Suppressor macrophage (primary cell): Measurements from ENCODE around the gene ASCL3.
A peak's percentile ranks its signal among the peaks of the same experiment; 100 is the strongest.
"Not testable (repeated sequence)": the region's sequence is repeated elsewhere in the genome, so short reads cannot be mapped to it uniquely, and the experiment has no call there.

ENCODE experiments used
- DNase-seq, 4 experiments: peaks; one replicate each; pipeline ENCODE4 v3.0.0-alpha.2; 2020 to 2022
- total RNA-seq, 17 experiments: gene quantifications; one replicate each; lab custom pipeline; 2026; ENCODE audit warnings: mixed read lengths in 6 of 17, inconsistent platforms in 3 of 17; lab: John Stamatoyannopoulos, UW

The ASCL3 gene, protein sequence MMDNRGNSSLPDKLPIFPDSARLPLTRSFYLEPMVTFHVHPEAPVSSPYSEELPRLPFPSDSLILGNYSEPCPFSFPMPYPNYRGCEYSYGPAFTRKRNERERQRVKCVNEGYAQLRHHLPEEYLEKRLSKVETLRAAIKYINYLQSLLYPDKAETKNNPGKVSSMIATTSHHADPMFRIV
- 0 to 0.33 (median 0) reads per million in 17 experiments for total RNA-seq

DNA sequence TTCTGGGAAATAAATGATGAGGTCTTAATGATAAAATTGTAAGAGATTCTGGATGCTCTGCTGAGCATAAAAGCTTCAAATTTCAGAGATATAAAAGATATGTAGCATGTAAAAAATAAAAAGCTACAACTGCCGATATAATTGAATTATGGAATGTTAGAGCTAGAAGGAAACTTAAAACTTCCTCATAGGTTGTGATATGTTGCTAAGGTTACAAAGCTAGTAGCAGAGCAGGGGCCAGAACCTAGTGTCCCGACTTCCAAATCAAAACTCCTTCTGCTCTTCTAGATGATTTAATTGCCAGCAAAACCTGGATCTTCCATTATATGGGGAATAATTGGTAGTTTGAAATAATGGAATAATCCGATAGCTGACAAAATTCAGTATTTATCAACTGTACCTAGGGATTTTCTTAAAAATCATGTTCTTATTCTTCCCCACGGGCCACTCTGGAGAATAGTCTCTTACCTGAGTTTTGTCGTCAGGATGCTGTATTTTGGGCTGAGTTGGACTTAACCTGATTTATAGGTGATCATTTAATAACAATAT is at the start of gene ASCL3:
TSS of gene ASCL3 (minus strand) at position 499 of the 549 bp plus-strand sequence. CDS start 4,855 bp downstream, outside the sequence.
- DNase-seq: no peak

DNA sequence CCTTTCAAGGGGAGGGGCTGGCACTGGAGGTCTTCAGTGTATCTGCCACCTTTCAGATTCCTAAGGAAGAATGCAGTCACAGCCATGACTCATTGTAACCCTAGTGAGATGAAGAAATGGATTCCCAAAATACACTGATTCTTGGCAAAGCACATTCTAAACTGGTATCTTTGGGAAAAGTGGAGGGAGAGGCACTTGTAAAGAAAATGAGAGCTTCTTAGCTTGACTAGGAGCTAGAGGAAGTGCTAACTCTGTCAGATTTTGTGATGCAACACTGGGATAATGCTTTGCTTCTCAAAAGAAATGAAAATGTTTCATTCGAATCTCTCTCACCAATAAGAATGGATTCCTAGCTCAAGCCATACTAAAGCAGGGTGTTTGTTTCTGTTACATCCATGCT is 46.6 kb upstream of the ASCL3 start:
- DNase-seq: peak; percentile 40 to 62 (median 51)

DNA sequence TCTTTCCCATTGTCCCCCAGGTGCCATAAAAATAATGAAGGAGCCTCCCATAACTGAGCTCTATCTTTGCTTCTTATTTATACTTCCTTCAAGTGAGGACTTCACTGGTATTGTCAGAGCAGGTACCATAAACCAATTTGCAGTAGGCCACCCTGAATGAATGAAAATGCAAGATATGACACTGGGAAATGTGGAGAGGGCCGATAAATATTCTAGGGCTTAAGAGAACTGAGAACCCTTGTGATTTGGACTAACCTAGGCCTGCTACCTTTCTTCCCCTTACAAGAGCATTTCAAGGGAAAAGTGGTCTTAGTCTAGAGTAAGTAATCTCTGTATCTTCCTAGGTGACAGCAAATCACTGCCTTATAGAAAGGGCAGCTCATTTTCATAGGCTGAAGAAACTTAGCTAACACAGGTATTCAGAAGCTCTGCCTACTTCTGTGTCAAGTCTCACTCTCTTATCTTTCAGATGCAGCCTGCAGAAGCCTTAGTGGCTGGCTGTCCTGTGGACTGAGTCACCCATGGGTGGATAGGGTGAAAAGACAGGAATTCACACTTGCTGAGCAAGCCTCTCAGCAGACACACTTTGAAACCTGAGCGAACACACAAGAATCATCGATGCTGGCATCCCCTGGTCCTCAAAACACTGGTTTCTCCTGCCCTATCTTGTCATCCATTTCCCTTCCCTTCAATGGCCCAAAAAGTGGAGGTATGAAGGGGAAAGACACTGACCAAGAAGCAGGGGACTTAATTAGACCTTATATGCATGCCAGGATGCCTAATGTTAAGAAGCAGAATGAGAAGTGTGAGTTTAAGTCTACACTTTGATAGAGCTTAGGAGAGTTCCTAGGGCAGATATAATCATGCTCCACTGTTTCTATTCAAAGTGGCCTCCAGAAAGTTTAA is 45.8 kb upstream of the ASCL3 start:
- no peak for DNase-seq

DNA sequence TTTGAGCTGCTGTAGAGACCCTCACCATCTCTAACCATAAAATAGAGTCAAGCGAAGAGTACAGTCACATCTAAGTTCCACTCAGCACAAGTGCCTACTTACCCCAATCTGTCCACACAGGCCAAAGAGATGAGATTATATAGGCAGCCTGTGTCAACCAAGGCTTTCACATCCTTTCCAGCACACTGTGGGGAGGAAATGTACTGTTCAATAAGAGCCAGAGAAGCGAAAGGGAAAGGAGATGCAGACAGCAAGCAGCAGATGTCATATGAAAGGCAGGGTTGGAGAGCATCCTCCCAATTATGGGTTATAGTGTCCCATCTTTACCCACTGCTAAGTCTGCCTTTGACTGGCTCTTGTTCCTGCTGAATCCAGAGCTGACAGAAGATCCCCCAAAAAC is 44.6 kb upstream of the ASCL3 start:
- no peak for DNase-seq

DNA sequence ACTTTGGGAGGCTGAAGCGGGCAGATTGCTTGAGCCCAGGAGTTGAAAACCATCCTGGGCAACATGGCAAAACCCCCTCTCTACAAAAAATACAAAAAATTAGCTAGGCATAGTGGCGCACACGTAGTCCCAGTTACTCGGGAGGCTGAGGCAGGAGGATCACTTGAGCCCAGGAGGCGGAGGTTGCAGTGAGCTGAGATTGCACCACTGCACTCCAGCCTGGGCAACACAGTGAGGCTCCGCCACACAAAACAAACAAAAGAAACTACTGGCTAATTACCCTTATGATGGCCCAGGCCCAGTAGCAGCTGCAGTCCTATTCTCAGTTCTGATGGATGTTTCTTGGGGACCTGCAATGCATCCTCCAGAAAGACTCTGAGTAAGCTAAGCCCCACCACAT is 44.0 kb upstream of the ASCL3 start:
- DNase-seq: not testable (repeated sequence)

DNA sequence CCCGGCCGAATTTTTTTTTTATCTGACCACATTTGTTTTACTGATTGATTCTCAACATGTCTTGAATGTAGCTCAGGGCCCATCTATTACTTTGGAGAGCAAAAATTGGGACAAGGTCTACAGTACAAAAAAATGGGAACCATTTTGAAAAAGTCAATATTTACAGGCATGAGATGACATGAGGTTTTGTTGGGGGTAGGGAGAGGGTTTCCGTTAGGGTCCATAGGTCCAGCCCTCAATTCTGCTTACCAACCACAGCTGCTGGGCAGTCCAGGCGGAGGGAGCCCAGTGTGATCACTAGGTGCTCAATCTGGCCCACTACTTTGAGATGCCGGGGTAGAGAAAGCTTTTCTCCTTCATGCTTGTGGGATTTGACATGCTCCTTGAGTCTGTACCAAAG is 42.6 kb upstream of the ASCL3 start:
- no peak for DNase-seq

DNA sequence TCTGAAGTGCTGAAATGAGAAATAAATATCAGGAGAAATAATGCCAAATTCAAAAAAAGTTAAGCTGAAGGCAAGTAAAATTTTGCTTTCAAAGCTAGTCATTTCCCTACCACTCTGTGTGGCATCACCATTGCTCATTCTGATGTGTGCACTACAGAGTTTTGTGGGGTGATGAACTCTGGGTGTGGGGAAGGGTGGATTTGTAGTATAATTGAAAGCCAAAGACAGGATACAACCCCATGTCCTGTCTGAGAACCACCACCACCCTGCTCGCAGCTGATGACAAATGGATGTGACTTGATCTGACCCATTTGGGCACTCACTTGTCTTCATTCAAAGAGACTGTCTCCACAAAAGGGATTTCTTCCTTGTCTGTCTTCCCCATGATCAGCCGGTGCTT is 40.7 kb upstream of the ASCL3 start:
- DNase-seq: no peak

DNA sequence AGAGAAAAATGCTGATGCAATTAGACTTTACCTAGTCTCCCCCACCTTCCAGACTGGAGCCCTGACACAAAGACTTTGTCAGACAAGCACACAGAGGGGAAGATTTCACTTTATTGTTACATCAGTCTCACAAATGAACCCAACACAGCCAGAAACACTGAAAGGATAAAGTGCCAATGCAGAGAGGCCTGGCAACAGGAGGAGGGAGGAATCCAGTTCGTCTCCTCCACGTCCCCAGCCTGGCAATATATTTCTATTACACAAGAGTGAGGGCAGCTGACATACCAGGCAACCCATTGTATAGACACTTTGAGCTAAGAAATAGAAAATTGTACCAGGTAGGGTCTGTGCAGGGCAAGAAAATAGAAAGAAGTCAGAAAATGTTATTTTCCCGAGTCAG is 37.7 kb upstream of the ASCL3 start:
- no peak for DNase-seq

DNA sequence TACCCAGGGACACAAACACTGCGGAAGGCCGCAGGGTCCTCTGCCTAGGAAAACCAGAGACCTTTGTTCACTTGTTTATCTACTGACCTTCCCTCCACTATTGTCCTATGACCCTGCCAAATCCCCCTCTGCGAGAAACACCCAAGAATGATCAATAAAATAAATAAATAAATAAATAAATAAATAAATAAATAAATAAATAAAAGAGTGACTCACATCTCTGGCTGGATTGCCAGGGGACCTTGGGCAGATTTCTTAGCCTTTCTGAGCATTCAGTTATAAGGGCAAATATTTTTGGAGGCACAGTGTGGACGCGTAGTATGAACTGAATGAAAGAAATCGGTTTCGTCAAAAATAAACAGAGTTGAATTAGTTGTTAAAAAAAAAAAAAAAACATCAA is 36.5 kb upstream of the ASCL3 start:
- not testable (repeated sequence) for DNase-seq

DNA sequence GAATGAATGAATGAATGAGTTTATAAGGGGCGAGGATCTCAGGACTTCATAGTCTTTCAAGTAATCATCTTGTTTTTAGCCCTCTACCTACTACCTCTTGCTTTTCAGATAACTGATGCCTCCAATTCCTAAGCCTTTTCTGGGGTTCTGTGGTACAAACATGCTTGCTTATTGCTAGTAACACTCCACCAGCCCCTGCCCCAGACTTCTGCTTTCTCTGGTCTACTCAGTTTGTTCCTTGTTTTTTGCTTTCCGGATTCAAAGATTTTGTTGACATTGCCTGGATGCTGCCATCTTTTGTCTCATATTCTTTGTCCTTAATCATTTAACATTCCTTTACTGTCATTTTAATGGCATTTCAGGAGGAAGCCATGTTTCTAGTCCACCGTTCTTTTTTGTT is 30.3 kb upstream of the ASCL3 start:
- peak; percentile 24 to 53 (median 49) for DNase-seq

DNA sequence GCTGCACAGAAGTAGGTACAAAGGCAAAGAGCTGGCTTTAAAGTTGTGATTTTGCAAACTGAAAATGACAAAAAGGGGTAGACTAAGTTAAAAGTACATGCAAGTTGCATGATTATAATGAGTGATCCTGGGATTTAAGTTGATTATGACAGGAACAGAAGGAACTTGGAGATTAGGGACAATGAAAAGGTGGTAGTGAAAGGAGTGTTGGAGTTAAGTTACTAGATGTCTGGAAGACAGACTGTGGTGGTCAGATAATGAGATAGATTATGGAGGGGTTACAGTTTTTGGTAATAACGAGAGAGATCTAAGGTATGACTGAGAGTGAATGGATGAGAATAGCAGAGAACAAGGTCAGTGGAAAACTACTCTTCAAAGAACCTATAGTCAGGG is 29.1 kb upstream of the ASCL3 start:
- DNase-seq: no peak

DNA sequence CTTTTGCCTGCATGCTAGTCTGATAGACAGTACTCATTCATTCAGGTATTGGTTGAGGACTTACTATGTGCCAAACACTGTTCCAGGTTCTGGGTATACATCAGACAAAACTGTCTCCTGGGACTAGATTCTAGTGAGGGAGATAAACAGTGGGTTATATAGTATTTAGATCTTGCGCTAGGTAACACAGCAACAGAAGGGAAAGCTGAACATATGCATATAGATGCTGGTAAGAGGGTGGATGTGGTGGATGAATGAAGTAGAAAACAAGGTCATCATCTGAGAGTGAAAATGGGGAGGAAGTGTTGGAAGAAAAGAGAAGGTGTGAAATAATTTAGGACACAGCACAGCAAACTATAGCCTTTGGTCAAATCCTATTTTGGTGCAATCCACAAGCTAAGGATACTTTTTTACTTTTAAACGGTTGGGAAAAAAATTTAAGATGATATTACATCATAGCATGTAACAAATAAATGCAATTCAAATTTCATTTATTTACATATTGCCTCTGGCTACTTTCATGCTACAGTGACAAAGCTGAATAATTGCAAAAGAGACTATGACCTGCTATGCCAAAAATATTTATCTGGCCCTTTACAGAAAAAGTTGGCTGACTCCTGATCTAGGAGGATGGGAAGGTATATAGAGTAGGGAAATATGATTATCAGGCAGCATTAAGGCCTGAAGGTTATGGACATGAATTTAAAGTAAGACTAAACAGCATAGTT is 28.5 kb upstream of the ASCL3 start:
- DNase-seq: no peak

DNA sequence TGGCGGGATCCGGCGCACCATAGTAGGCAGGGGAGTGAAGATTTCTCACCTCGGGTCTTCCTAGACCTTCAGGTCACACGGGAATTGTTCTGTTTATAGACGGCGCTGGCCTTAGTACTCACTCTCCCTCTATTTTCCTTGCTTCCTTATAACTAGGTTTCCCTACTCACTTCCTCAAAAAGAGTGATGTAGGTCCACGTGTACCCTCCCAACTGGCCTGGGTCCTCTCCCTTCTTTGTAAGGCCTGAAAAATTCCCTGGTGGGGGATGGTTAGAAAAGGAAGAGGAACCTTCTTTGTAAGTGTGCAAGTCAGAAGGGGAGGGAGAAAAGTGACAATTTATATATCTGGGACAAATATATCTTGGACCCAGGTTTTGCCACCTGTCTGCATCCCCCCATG is 24.4 kb upstream of the ASCL3 start:
- DNase-seq: peak; percentile 59 to 79 (median 72)

DNA sequence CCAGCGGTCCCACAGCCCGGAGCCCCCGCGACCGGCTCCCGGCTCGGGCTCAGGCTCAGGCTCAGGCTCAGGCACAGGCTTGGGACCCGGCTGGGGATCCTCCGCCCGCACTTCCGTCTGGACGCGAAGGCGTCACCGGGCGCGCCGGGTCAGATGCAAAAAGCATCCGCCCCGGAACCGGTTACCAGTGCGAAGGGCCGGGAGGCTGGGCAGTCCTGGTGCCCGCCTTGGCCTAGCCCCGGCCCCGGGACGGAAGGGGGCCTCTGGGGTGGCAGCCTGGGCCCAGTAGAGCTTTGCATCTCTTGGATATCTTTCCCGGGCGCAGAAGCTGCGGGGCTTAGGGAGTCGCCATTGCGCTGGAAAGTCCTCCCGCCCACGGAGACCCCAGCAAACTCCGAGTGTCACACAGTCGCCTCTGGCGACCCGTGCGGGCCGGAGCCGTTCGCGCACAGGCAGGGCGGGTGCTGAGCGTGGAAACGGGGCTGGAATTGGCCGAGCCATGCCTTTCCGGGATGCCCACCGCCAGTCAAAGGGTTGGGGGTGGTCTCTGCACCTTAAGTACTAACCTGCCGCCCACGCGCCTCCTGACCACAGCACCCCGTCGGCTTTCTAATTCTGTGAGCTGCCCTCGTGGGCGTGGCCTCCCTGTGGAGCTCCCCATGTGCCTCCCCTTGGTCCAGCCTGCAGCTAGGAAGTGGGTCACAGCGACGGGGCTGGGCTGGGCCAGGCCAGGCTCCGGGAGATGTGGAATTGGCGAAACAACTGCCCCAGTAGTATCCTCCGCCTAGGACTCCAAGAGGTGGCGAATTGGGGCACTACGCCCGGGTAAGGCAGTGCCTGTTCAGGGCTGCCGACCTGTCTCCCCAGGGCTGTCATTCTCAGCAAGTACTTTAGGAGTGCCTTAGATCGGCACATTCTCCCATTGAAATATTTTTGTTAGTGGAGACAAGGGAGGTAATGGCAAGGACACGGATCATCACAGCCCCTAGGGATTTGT is 21.8 kb upstream of the ASCL3 start, which contains the start of gene TMEM9B:
TSS of gene TMEM9B (minus strand) at position 119 of the 997 bp plus-strand sequence. CDS start 129 bp downstream, outside the sequence.
- peak; percentile 94 to 97 (median 96) for DNase-seq

DNA sequence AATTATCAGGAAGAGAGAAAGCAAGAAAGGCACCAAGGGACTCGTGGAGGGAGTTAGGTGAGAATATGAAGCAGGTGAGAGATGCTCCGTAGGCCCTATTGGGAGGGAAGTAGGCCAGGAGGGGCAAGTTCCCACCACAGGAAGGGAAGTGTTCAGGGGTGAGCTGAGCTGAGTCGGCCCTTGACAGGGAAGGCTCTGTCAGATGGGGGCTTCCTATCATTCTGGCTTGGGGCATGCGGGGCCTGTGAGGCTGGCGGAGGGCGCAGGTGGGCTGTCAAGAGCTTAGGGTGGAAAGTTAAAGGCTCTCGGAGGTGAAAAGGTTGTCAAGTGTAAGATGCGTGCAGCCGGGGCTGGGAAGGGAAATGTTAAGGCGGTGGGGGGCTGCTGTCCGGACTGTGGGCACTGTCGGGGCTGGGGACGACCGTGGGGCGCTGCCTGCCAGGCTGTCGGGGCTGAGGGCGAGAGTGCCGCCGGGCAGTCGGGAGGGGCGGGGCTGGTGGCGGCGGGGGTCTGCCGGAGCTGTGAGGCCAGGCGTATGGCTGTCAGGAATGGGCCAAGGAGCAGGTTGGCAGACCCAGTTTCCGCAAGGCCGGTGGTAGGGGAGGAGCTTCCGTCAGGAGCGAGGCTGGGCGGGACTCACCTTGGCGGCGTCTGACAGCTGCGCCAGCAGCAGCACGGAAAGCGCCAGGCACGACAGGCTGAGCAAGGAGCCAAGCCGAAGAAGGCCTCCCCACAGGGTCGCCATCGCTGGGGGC is 20.9 kb upstream of the ASCL3 start:
- DNase-seq: peak in 3 of 4 experiments; percentile 24 to 32 (median 25)

DNA sequence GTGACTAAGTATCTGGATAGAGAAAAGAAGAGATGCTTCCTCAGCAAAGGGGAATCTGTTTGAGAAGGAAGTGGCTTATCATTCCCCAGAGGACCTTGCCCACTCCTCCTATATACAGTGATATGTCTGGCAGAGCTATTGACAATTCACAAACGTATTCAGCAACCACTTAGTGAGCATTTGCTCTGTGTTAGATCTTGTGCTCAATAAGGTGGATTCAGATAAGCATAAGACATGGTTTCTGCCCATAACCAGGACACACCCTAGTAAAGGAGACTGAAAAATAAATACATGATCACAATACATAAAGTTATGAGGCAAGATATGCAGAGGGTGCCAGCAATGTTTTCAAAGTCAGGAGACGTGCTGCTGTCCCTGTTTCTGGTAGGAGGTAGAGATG is 20.0 kb upstream of the ASCL3 start:
- DNase-seq: no peak

DNA sequence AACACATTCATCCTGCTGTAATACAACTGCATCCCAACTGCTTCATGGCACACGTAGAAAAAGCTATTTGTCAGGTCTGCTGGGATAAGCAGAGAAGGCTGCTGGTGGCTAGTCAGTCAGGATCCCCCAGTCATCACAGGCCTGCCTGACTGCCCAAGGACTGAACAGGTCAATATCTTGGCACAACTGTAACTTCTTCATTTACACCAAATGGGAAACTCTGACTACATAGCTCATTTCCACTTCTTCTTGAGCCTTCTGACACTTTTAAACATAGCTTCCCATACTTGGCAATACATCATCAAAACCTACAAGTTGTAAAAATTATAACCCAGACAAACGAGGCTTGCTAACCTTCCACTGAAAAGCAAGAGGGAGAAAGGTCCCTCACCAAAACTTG is 18.6 kb upstream of the ASCL3 start:
- peak in 3 of 4 experiments; percentile 35 to 54 (median 50) for DNase-seq

DNA sequence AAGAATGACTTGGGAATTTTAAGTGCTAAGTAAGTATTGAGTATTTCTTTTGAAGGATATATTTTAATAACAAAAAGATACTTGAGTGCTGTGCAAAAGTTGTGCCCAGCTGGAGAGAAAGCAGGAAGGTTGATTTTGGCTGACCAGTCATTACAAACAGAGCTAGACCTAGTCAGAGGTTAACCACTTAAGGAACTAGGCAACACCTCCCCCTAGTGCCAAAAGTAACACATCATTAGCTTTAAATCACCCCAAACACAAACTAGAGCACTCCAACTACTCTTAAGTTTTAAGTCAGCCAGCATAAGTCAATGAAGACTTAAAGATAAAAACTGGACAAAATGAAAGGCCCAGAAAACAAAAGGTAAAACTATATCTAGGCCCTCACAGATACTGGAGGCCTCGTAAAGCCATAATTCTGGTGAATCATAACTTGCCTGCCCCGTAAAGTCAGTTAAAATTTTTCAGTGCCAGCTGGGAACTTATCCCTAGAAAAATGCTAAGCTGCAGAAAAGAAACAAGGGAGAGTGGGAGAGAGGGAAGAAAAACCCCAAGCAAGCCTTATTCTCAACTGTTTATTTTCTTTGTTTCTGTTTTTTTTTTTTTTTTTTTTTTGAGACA is 16.8 kb upstream of the ASCL3 start:
- DNase-seq: peak; percentile 74 to 88 (median 81)

DNA sequence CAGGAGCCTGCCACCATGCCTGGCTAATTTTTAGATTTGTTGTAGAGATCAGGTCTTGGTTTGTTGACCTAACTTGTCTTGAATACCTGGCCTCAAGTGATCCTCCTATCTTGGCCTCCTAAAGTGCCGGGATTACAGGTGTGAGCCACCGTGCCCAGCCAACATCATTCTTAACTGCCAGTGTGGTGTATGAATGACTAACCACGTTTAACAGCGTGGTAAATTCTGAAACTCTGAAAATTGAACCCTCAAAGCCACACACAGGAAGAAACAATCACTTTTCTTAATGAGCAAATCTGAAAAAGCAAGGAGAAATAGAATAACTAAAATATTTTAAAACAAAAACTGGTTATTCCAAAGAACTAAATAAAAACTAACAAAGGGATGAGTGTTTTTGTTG is 14.0 kb upstream of the ASCL3 start:
- no peak for DNase-seq

DNA sequence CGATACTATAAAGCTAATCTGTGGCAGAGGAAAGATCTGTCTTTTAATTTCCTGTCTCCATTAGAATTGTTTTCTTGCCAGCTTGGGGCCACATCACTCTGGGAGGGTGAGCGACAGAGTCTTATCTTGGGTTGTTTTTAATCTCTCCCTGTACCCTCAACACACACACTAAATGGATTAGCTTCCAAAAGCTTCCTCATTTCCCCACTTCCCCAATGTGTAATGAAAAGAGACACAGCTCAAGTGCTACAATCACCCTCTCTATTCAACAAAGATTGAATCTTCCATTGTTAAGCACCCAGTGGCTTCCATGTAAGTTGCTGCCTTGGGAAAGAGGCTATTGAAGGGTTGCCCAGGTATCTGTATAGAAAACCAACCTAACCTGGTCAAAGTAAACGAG is 6.1 kb upstream of the ASCL3 start:
- DNase-seq: peak in 3 of 4 experiments; percentile 13 to 44 (median 34)
